Vagina (tissue), 2 donors: Measurements from ENCODE around the gene TAB2. TPM values are rescaled to one million over a fixed set of nuclear protein-coding genes. Genes with fewer than 3 reads are reported as not detected.

Source experiments
- DNase-seq, 2 donors: peaks; one replicate each; pipeline ENCODE4 v3.0.0-alpha.2; 2017; ENCODE audit errors: extremely low spot score in 2 of 2
- H3K27ac ChIP-seq: fragments of 200-600 bp; sonication (generic); one replicate; pipeline ENCODE4 v1.5.1; 2019
- H3K27me3 ChIP-seq: fragments of 200-600 bp; sonication (generic); one replicate; pipeline ENCODE4 v1.5.1; 2019
- H3K36me3 ChIP-seq, 2 donors: fragments of 200-600 bp; sonication (generic); one replicate each; pipeline ENCODE4 v1.5.1; 2017 to 2019
- H3K4me1 ChIP-seq: fragments of 200-600 bp; sonication (generic); one replicate; pipeline ENCODE4 v1.5.1; 2019
- H3K4me3 ChIP-seq, 2 donors: fragments of 200-600 bp; sonication (generic); 1 replicate in 1 of 2; 2 replicates in 1 of 2; pipeline ENCODE4 v1.5.1; 2016 to 2019
- H3K9me3 ChIP-seq: fragments of 200-600 bp; sonication (generic); one replicate; pipeline ENCODE4 v1.5.1; 2019
- CTCF ChIP-seq, 3 experiments: fragments of 450-650 bp in 2 of 3; fragments of 200-600 bp in 1 of 3; sonication (generic) in 1 of 3; IDR thresholded peaks; one replicate each; pipeline ENCODE4 v1.5.1; 2017 to 2019; ENCODE audit warnings: antibody characterized with exemption in 3 of 3, mild to moderate bottlenecking in 2 of 3, moderate library complexity in 2 of 3
- POLR2A ChIP-seq, 2 donors: fragments of 450-650 bp; IDR thresholded peaks; one replicate each; pipeline ENCODE4 v1.6.1; 2017; ENCODE audit warnings: antibody characterized with exemption in 2 of 2, mild to moderate bottlenecking in 2 of 2, moderate library complexity in 2 of 2
- POLR2AphosphoS5 ChIP-seq, 2 donors: sonication (generic); formaldehyde crosslinking; IDR thresholded peaks; one replicate each; pipeline ENCODE4 v1.9.0; 2017; ENCODE audit warnings: antibody characterized with exemption in 2 of 2, mild to moderate bottlenecking in 2 of 2, low read depth in 1 of 2; ENCODE audit not compliant: insufficient read depth in 1 of 2
- intact Hi-C: fragments of 100-400 bp; cut with DNase I; formaldehyde crosslinking; loops from one replicate; pipeline ENCODE4 v1.15.1; 2023
- total RNA-seq: library from RNA; depleted of rRNA; stranded (reverse); fragments of >200 nt; gene quantifications from one replicate; pipeline ENCODE4 v1.2.3, GENCODE V29; 2016

Gene TAB2
- total RNA-seq, 1 donor from 2014 or later: 80.5 TPM

GRCh38 chr6:149332602-149333265 is 15.2 kb downstream of the TAB2 start:
- H3K36me3 ChIP-seq: no peaks in the 10 kb centered on the region
- intact Hi-C loops: no loop called here
- H3K9me3 ChIP-seq: no peaks in the 10 kb centered on the region
- H3K4me1 ChIP-seq: peaks cover 89% of the 10 kb centered on the region
- no peak overlapping the region for H3K4me3 ChIP-seq
- H3K27me3 ChIP-seq: no peaks in the 10 kb centered on the region
- TF ChIP-seq POLR2A (IDR thresholded peaks at IDR 0.05) (no peak), CTCF (IDR thresholded peaks at IDR 0.05) (no peak), POLR2AphosphoS5 (IDR thresholded peaks at IDR 0.05; ENCODE audit: insufficient read depth in 1 of 2, low read depth in 1 of 2) (no peak)
- H3K27ac ChIP-seq: no peak overlapping the region
- DNase-seq: no peak

GRCh38 chr6:149333266-149333620 is 15.7 kb downstream of the TAB2 start:
- Histone ChIP-seq H3K27me3 (no peaks in the 10 kb centered on the region), H3K4me1 (peaks cover 92% of the 10 kb centered on the region), H3K4me3 (no peak overlapping the region), H3K9me3 (no peaks in the 10 kb centered on the region), H3K27ac (no peak overlapping the region), H3K36me3 (no peaks in the 10 kb centered on the region)
- DNase-seq: no peak
- TF ChIP-seq POLR2A (IDR thresholded peaks at IDR 0.05) (no peak), CTCF (IDR thresholded peaks at IDR 0.05) (no peak), POLR2AphosphoS5 (IDR thresholded peaks at IDR 0.05; ENCODE audit: insufficient read depth in 1 of 2, low read depth in 1 of 2) (no peak)
- intact Hi-C loops: no loop called here

- H3K27ac ChIP-seq: peak overlapping the region; percentile 51
- no peaks in the 10 kb centered on the region for H3K27me3 ChIP-seq
- TF ChIP-seq POLR2AphosphoS5 (IDR thresholded peaks at IDR 0.05; ENCODE audit: insufficient read depth in 1 of 2, low read depth in 1 of 2): no peak
- no peak for TF ChIP-seq POLR2A (IDR thresholded peaks at IDR 0.05)
- no peak for TF ChIP-seq CTCF (IDR thresholded peaks at IDR 0.05)
- intact Hi-C loops: no loop called here
- H3K36me3 ChIP-seq: no peaks in the 10 kb centered on the region
- DNase-seq: no peak
- H3K4me1 ChIP-seq: peaks cover 91% of the 10 kb centered on the region
- H3K9me3 ChIP-seq: no peaks in the 10 kb centered on the region
- H3K4me3 ChIP-seq: no peak overlapping the region
Measured at GRCh38 chr6:149334201-149334600, 16.7 kb downstream of the TAB2 start.

- no peaks in the 10 kb centered on the region for H3K36me3 ChIP-seq
- H3K4me3 ChIP-seq: no peak overlapping the region
- H3K9me3 ChIP-seq: no peaks in the 10 kb centered on the region
- DNase-seq: no peak
- intact Hi-C loops: no loop called here
- no peaks in the 10 kb centered on the region for H3K27me3 ChIP-seq
- H3K27ac ChIP-seq: peak overlapping the region; percentile 51
- peaks cover 86% of the 10 kb centered on the region for H3K4me1 ChIP-seq
- TF ChIP-seq CTCF (IDR thresholded peaks at IDR 0.05) (no peak), POLR2AphosphoS5 (IDR thresholded peaks at IDR 0.05; ENCODE audit: insufficient read depth in 1 of 2, low read depth in 1 of 2) (peak in 1 of 2 donors; percentile 19)
Measured at GRCh38 chr6:149334682-149335160, 17.2 kb downstream of the TAB2 start.

- intact Hi-C loops: no loop called here
- Histone ChIP-seq H3K27me3 (no peaks in the 10 kb centered on the region), H3K9me3 (no peaks in the 10 kb centered on the region), H3K4me1 (peaks cover 82% of the 10 kb centered on the region), H3K4me3 (no peak overlapping the region), H3K36me3 (no peaks in the 10 kb centered on the region), H3K27ac (peak overlapping the region; percentile 51)
- no peak for DNase-seq
- TF ChIP-seq POLR2A (IDR thresholded peaks at IDR 0.05) (no peak), POLR2AphosphoS5 (IDR thresholded peaks at IDR 0.05; ENCODE audit: insufficient read depth in 1 of 2, low read depth in 1 of 2) (peak in 1 of 2 donors; percentile 79)
Measured at GRCh38 chr6:149335924-149336608, 18.6 kb downstream of the TAB2 start.
